Activated CD8-positive, alpha-beta memory T cell treated with anti-CD3 and anti-CD28 coated beads, Interleukin-2, amount 50 U/mL, for 24 hours (primary cell): ENCODE data around the gene CARNS1.
"Not testable (repeated sequence)": the region's sequence is repeated elsewhere in the genome, so short reads cannot be mapped to it uniquely, and the experiment has no call there.

Source experiments
- DNase-seq: peaks from one replicate; pipeline ENCODE4 v3.0.0-alpha.2; 2020; ENCODE audit errors: extremely low read depth

The CARNS1 gene

DNA sequence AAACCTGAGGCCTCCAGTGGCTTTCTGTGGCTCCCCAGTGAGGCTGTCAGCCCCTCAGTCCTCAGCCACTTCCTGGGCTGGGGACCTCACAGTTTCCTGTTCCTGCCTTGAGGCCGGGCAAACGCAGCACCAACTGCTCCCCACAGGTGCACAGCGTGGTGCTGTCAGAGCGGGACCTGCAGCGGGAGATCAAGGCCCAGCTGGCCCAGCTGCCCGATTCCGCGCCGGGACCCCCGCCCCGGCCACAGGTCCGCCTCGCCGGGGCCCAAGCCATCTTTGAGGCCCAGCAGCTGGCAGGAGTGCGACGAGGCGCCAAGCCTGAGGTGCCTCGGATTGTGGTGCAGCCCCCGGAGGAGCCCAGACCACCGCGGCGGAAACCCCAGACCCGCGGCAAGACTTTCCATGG, 6.2 kb upstream of the CARNS1 start:
- no peak for DNase-seq

DNA sequence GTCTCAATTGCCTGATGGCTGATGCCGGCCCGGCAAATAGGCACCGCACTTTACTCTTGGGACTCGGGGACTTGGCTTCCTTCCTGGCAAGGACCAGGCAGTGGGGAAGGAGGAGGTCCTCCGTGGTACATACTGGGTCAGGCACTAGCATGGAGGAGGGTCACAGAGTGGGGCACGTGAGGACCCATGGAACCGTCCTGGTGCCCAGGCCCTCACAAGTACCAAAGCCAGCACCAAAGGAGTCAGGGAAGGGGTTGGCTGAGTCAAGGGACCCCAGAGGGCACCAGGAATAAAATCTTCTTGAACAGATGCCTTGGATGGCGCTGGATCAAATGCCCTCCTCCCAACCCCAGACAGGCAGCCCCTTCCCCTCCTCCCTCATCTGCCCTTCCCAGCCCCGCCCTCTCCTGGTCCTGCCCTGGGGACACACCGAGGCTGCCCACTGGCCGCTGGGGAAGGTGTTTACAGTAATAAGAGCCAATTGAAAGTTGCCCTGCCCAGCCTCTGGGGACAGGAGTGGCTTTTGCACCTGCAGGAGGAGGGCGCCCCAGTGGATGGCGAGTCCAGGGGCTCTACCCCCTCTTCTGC, 5.6 kb upstream of the CARNS1 start:
- DNase-seq, result no peak

- DNase-seq, result no peak
Measured at GRCh38 chr11:67410369-67410831, 5.1 kb upstream of the CARNS1 start.

GRCh38 chr11:67410984-67411784, 4.3 kb upstream of the CARNS1 start:
- DNase-seq, result no peak

GRCh38 chr11:67411785-67412152, 3.7 kb upstream of the CARNS1 start:
- no peak for DNase-seq

- DNase-seq, result no peak
Measured at GRCh38 chr11:67412495-67413179, 2.8 kb upstream of the CARNS1 start.

DNA sequence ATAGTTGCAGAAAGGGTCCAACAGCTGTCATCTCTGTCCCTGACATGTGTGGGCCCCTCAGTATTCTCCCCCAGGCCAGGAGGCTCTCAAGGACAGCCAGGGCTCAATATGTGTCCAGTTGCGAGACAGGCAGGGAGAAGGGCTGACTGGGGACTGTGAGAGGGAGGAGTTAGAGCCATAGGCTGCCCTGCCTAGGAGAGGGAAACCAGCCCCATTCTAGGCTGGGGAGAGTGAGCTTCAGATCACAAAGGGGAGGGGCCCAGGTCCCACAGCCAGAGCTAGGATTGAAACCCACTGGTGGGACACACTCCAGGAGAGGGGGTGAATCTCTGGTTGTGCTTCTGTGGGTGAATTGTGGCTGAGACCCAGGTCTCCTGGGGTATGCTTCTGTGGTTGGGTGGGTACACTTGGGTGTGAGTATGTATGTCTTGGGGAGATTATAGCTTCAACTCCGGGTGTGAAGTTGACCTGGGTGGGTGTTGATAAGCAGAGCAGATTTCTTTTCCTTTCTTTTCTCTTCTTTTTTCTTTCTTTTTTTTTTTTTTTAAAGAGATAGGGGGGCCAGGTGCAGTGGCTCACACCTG, 2.1 kb upstream of the CARNS1 start:
- no peak for DNase-seq

DNA sequence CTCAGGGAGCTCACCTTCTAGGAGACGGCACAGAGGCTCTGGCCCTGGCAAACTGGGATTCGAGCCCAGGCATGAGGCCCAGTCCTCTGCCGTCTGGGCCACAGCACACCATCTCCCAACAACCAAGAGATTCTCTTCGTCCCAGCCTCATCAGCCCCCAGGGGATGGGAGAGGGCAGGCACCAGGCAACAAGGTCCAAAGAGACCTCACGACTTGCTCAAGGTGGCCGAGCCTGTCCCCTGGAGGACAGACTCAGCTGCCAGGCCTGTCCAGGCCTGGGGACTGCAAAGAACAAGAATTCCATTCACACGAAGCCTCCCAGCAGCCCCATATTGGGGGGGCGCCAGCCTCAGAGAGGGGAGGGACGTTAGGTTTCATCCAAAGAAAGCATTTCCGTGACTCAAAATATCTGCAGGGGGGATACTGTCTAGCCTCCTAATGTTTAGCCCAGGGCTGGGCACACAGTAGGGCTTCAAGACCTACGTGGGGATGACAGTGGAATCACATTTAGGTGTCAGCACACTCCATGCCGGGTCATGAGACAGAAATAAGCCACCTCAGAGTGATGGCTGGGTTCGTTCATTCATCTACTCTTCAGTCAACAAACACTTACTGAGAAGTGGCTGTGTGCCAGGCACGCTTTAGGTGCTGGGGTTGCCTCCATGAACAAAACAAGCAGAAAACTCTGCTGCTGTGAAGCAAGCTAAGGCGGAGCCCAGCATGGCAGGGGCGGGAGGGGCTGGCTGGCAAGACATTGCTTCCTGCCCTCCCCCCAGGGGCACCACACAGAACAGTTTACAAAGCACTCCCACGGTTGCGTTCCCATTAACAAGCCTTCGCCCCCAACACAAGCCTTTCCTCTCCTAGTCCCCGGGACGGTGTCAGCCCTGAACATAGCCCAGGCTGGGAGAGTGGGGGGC, 1.2 kb downstream of the CARNS1 start:
- DNase-seq, result no peak

GRCh38 chr11:67417425-67417824, 1.9 kb downstream of the CARNS1 start:
- no peak for DNase-seq

- DNase-seq, result no peak
Measured at GRCh38 chr11:67418476-67419281, 3.2 kb downstream of the CARNS1 start.

DNA sequence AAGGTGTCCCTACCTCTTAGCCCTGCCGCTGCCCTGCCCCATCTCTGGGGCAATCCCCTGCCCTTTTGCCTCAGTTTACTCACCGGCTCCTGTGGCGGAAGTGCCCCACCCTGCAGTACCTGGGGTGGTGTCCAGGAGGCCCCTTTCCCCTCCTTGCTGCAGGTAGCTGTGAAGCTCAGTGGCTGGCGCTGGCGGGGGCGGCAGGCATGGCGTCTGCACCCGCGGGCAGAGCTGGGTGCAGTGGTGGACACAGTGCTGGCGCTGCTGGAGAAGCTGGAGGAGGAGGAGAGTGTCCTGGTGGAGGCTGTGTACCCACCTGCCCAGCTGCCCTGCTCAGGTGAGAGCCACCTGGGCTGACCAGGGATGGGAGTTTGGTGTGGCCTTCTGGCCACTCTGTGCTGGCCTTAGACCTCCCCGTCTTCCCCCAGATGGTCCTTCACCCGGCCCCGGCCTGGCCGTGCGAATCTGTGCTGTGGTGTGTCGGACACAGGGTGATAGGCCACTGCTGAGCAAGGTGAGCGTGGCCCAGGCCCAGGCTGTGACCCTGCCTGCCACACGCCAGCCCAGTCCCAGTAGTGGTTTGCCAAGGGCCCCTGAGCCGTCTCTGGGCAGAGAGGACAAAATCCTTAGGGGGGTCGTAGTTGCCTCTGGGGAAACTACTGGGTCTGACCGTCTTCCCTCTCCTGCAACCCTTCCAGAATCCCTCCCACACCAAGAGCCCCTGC, 4.0 kb downstream of the CARNS1 start:
- DNase-seq, result no peak

- no peak for DNase-seq
Measured at GRCh38 chr11:67420147-67420645, 4.7 kb downstream of the CARNS1 start.

- DNase-seq, result peak; percentile 93
Measured at GRCh38 chr11:67420646-67421429, 5.4 kb downstream of the CARNS1 start.

DNA sequence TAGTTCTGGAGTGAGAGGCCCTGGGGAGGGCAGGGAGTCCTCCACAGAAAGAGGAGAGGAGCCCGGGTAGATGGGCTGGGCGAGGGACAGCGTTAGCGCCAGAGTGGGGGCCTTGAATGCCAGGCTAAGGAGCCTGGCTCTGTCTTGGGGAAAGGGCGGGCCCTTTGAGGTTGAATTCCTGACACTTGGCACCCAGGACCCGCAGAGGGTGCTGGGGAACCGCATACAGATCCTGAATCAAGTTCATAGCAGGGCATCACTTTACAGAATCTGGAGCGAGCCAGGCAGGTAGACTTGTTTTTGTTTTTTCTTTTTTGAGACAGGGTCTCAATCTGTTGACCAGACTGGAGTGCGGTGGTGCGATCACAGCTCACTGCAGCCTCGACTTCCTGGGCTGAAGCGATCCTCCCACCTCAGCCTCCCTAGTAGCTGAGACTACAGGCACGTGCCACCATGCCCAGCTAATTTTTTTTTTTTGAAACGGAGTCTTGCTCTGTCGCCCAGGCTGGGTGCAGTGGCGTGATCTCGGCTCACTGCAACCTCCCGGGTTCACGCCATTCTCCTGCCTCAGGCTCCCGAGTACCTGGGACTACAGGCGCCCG, 6.1 kb downstream of the CARNS1 start:
- no peak for DNase-seq

DNA sequence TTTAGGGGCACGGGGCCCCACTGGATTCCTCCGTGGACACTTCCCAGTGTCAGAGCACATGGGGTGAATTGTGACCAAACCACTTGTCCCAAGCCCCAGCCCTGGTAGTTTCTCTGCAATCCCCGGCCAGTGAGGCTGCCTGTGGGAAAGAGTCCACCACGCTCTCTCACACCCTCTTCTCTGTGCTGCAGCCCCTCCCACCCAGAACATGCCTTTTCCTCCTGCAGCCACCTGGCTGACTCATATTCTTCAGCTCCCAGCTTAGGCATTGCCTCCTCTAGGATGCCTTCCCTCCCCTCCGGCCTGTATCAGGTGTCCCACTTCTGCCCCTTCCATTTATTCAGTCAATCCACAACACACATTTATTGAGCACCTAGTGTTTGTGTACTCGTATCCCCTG, 7.4 kb downstream of the CARNS1 start:
- DNase-seq, result no peak

GRCh38 chr11:67423466-67423865, 8.0 kb downstream of the CARNS1 start:
- no peak for DNase-seq

- DNase-seq, result no peak
Measured at GRCh38 chr11:67423891-67424613, 8.6 kb downstream of the CARNS1 start.

- not testable (repeated sequence) for DNase-seq
Measured at GRCh38 chr11:67427364-67427859, 11.9 kb downstream of the CARNS1 start.
